BLaER1 treated with 17β-estradiol and CSF1 and Interleukin-3, amounts not matched to agents 10 nM and 100 nM (cell line): Measurements from ENCODE around the gene TMEM131.

Source experiments
- H3K27ac ChIP-seq, 11 experiments: shearing (Covaris generic); formaldehyde crosslinking; 2 replicates each; pipeline ENCODE4 v1.8.1; 2022
- H3K27me3 ChIP-seq, 11 experiments: shearing (Covaris generic); formaldehyde crosslinking; 2 replicates each; pipeline ENCODE4 v1.8.1; 2022
- H3K36me3 ChIP-seq, 11 experiments: shearing (Covaris generic); formaldehyde crosslinking; 2 replicates each; pipeline ENCODE4 v1.8.1; 2022
- H3K4me1 ChIP-seq, 10 experiments: shearing (Covaris generic); formaldehyde crosslinking; 2 replicates each; pipeline ENCODE4 v1.8.1; 2022
- H3K4me2 ChIP-seq, 11 experiments: shearing (Covaris generic); formaldehyde crosslinking; 2 replicates each; pipeline ENCODE4 v1.8.1; 2022
- H3K4me3 ChIP-seq, 10 experiments: shearing (Covaris generic); formaldehyde crosslinking; 2 replicates each; pipeline ENCODE4 v1.8.1; 2022
- H3K9ac ChIP-seq, 11 experiments: shearing (Covaris generic); formaldehyde crosslinking; 2 replicates each; pipeline ENCODE4 v1.8.1; 2022
- H3K9me3 ChIP-seq, 11 experiments: shearing (Covaris generic); formaldehyde crosslinking; replicated peaks in 1 of 11; 2 replicates each; pipeline ENCODE4 v1.8.1; 2022
- H4K20me1 ChIP-seq, 11 experiments: shearing (Covaris generic); formaldehyde crosslinking; 2 replicates each; pipeline ENCODE4 v1.8.1; 2022
- Cebpa-rat ChIP-seq, 11 experiments: shearing (Covaris generic); IDR thresholded peaks; 2 replicates each; pipeline ENCODE4 v1.8.1; 2022

The TMEM131 gene

GRCh38 chr2:97871096-97871780 lies 124.5 kb downstream of the TMEM131 start:
- no peaks in the 10 kb centered on the region for H3K27me3 ChIP-seq
- peaks cover 20 to 40% (median 31%) of the 10 kb centered on the region in 11 experiments for H3K36me3 ChIP-seq
- H3K4me1 ChIP-seq = peaks cover 29 to 34% (median 32%) of the 10 kb centered on the region in 10 experiments
- no peak for TF ChIP-seq Cebpa-rat (IDR thresholded peaks at IDR 0.05)
- H4K20me1 ChIP-seq = peaks cover 14 to 55% (median 22%) of the 10 kb centered on the region in 11 experiments; a peak in 19 of 22 replicates
- peak overlapping the region in 8 of 11 experiments; percentile 47 to 74 (median 62); a peak in 17 of 22 replicates for H3K27ac ChIP-seq
- no peak overlapping the region; a peak in 2 of 22 replicates for H3K9ac ChIP-seq
- peaks cover 43 to 63% (median 51%) of the 10 kb centered on the region in 11 experiments for H3K9me3 ChIP-seq
- peak overlapping the region in 10 of 11 experiments; percentile 71 to 91 (median 78); a peak in 17 of 22 replicates for H3K4me2 ChIP-seq
- no peak overlapping the region for H3K4me3 ChIP-seq

- H3K4me3 ChIP-seq = peak overlapping the region in 4 of 10 experiments; percentile 6 to 32 (median 23); a peak in 2 of 20 replicates
- H3K4me2 ChIP-seq = peak overlapping the region; percentile 71 to 91 (median 80)
- peaks cover 47 to 63% (median 51%) of the 10 kb centered on the region in 11 experiments for H3K9me3 ChIP-seq
- peaks cover 20 to 46% (median 35%) of the 10 kb centered on the region in 11 experiments for H3K36me3 ChIP-seq
- peak overlapping the region; percentile 3 to 74 (median 61); a peak in 19 of 22 replicates for H3K27ac ChIP-seq
- H3K9ac ChIP-seq = peak overlapping the region; percentile 5 to 61 (median 44); a peak in 16 of 22 replicates
- H4K20me1 ChIP-seq = peaks cover 14 to 48% (median 22%) of the 10 kb centered on the region in 11 experiments; a peak in 19 of 22 replicates
- H3K4me1 ChIP-seq = peaks cover 29 to 34% (median 32%) of the 10 kb centered on the region in 10 experiments
- TF ChIP-seq Cebpa-rat (IDR thresholded peaks at IDR 0.05) = 0 out of 22 replicates have a peak, but pooled peaks of 3 of the 11 experiments have one; percentile 16 to 30 (median 20)
- no peaks in the 10 kb centered on the region for H3K27me3 ChIP-seq
These were observed 125.3 kb downstream of the TMEM131 start for GRCh38 chr2:97870396-97870843.

- TF ChIP-seq Cebpa-rat (IDR thresholded peaks at IDR 0.05) = no peak
- Histone ChIP-seq H3K27ac (peak overlapping the region in 10 of 11 experiments; percentile 23 to 74 (median 62); a peak in 19 of 22 replicates), H3K4me1 (peaks cover 29 to 34% (median 32%) of the 10 kb centered on the region in 10 experiments)
These were observed 125.9 kb downstream of the TMEM131 start for GRCh38 chr2:97869722-97870346.

GRCh38 chr2:97868986-97869721 lies 126.6 kb downstream of the TMEM131 start:
- Histone ChIP-seq H3K9ac (peak overlapping the region in 6 of 11 experiments; percentile 4 to 61 (median 36); a peak in 5 of 22 replicates), H3K4me2 (peak overlapping the region; percentile 71 to 91 (median 80)), H3K36me3 (peaks cover 20 to 52% (median 41%) of the 10 kb centered on the region in 11 experiments), H3K4me3 (no peak overlapping the region), H3K27ac (peak overlapping the region in 9 of 11 experiments; percentile 47 to 74 (median 62); a peak in 18 of 22 replicates), H3K9me3 (peaks cover 39 to 63% (median 50%) of the 10 kb centered on the region in 11 experiments), H3K27me3 (no peaks in the 10 kb centered on the region), H4K20me1 (peaks cover 14 to 40% (median 22%) of the 10 kb centered on the region in 11 experiments; a peak in 19 of 22 replicates), H3K4me1 (peaks cover 29 to 34% (median 32%) of the 10 kb centered on the region in 10 experiments)
- no peak for TF ChIP-seq Cebpa-rat (IDR thresholded peaks at IDR 0.05)

More at GRCh38 chr2:97869722-97870346, 125.9 kb downstream of the TMEM131 start:
- peak overlapping the region; percentile 5 to 61 (median 44); a peak in 15 of 22 replicates for H3K9ac ChIP-seq
- H3K27me3 ChIP-seq = no peaks in the 10 kb centered on the region
- peaks cover 20 to 46% (median 38%) of the 10 kb centered on the region in 11 experiments for H3K36me3 ChIP-seq
- H3K4me2 ChIP-seq = peak overlapping the region; percentile 71 to 91 (median 80)
- peak overlapping the region in 4 of 10 experiments; percentile 6 to 32 (median 23); a peak in 2 of 20 replicates for H3K4me3 ChIP-seq
- H3K9me3 ChIP-seq = peaks cover 46 to 63% (median 50%) of the 10 kb centered on the region in 11 experiments
- H4K20me1 ChIP-seq = peaks cover 14 to 47% (median 22%) of the 10 kb centered on the region in 11 experiments; a peak in 19 of 22 replicates

- TF ChIP-seq Cebpa-rat (IDR thresholded peaks at IDR 0.05) = no peak
- H3K9ac ChIP-seq = no peak overlapping the region
These were observed 131.9 kb downstream of the TMEM131 start for GRCh38 chr2:97863829-97864228.

GRCh38 chr2:97861177-97861576 lies 134.6 kb downstream of the TMEM131 start:
- peaks cover 23 to 50% (median 43%) of the 10 kb centered on the region in 11 experiments; a peak in 21 of 22 replicates for H3K9me3 ChIP-seq
- no peak for TF ChIP-seq Cebpa-rat (IDR thresholded peaks at IDR 0.05)
- peak overlapping the region in 5 of 11 experiments; percentile 3 to 28 (median 20); a peak in 5 of 22 replicates for H3K4me2 ChIP-seq

More at GRCh38 chr2:97863829-97864228, 131.9 kb downstream of the TMEM131 start:
- peaks cover 30 to 82% (median 52%) of the 10 kb centered on the region in 11 experiments for H3K36me3 ChIP-seq
- peaks cover 5 to 18% (median 8%) of the 10 kb centered on the region in 10 experiments for H3K4me1 ChIP-seq
- H3K4me2 ChIP-seq = no peak overlapping the region
- peaks cover 24 to 58% (median 48%) of the 10 kb centered on the region in 11 experiments; a peak in 21 of 22 replicates for H3K9me3 ChIP-seq
- no peak overlapping the region for H3K27ac ChIP-seq
- H3K4me3 ChIP-seq = no peak overlapping the region
- H3K27me3 ChIP-seq = no peaks in the 10 kb centered on the region
- H4K20me1 ChIP-seq = peaks cover 0 to 28% (median 6%) of the 10 kb centered on the region in 11 experiments; a peak in 16 of 22 replicates

GRCh38 chr2:97858442-97858841 lies 137.3 kb downstream of the TMEM131 start:
- Histone ChIP-seq H3K9me3 (peaks cover 9 to 24% (median 18%) of the 10 kb centered on the region in 11 experiments; a peak in 19 of 22 replicates), H3K4me2 (no peak overlapping the region), H3K27me3 (no peaks in the 10 kb centered on the region), H3K36me3 (peaks cover 48 to 87% (median 62%) of the 10 kb centered on the region in 11 experiments), H3K27ac (no peak overlapping the region), H3K9ac (no peak overlapping the region), H4K20me1 (peaks cover 0 to 30% (median 0%) of the 10 kb centered on the region in 11 experiments; a peak in 8 of 22 replicates), H3K4me3 (no peak overlapping the region), H3K4me1 (peaks cover 0 to 13% (median 2%) of the 10 kb centered on the region in 10 experiments; a peak in 4 of 20 replicates)
- no peak for TF ChIP-seq Cebpa-rat (IDR thresholded peaks at IDR 0.05)

More at GRCh38 chr2:97861177-97861576, 134.6 kb downstream of the TMEM131 start:
- Histone ChIP-seq H4K20me1 (peaks cover 0 to 26% (median 0%) of the 10 kb centered on the region in 11 experiments; a peak in 8 of 22 replicates), H3K4me3 (no peak overlapping the region), H3K9ac (no peak overlapping the region), H3K36me3 (peaks cover 45 to 93% (median 66%) of the 10 kb centered on the region in 11 experiments), H3K4me1 (peaks cover 0 to 13% (median 2%) of the 10 kb centered on the region in 10 experiments; a peak in 4 of 20 replicates), H3K27me3 (no peaks in the 10 kb centered on the region), H3K27ac (no peak overlapping the region)
